Right forelimb (tissue), 1 donor: Measurements from ENCODE around the gene PLA2G1B.
A peak's percentile ranks its signal among the peaks of the same experiment; 100 is the strongest.

ENCODE experiments used
- DNase-seq: peaks from one replicate; pipeline ENCODE4 v3.0.0-alpha.2; 2018

Gene PLA2G1B

GRCh38 chr12:120323772-120324171 lies 3.8 kb downstream of the PLA2G1B start:
- no peak for DNase-seq

- no peak for DNase-seq
Measured at GRCh38 chr12:120321382-120322202, 6.0 kb downstream of the PLA2G1B start.

GRCh38 chr12:120317224-120318105 lies 10.1 kb downstream of the PLA2G1B start:
- DNase-seq = peak; percentile 98

- no peak for DNase-seq
Measured at GRCh38 chr12:120316798-120317223, 10.8 kb downstream of the PLA2G1B start.

- DNase-seq = no peak
Measured at GRCh38 chr12:120314220-120314619, 13.4 kb downstream of the PLA2G1B start.

- DNase-seq = peak; percentile 90
Measured at GRCh38 chr12:120301962-120302815, 25.4 kb downstream of the PLA2G1B start, which contains the start of gene SIRT4. Gene SIRT4, plus strand, starts transcription at chr12:120302321. Its CDS starts 1,241 bp downstream, at chr12:120303562.

GRCh38 chr12:120292661-120293531 lies 34.7 kb downstream of the PLA2G1B start, which contains the start of gene RNU4-1:
Gene RNU4-1, minus strand, starts transcription at chr12:120293237.
- peak; percentile 86 for DNase-seq

GRCh38 chr12:120292411-120292660 lies 35.2 kb downstream of the PLA2G1B start:
- DNase-seq = no peak

- DNase-seq = no peak
Measured at GRCh38 chr12:120290609-120291305, 36.8 kb downstream of the PLA2G1B start.

- DNase-seq = no peak
Measured at GRCh38 chr12:120287491-120287890, 40.1 kb downstream of the PLA2G1B start.

GRCh38 chr12:120286768-120287490 lies 40.6 kb downstream of the PLA2G1B start:
- DNase-seq = no peak

- no peak for DNase-seq
Measured at GRCh38 chr12:120284381-120284780, 43.2 kb downstream of the PLA2G1B start.

- no peak for DNase-seq
Measured at GRCh38 chr12:120283318-120283717, 44.3 kb downstream of the PLA2G1B start.

GRCh38 chr12:120278137-120279069 lies 49.2 kb downstream of the PLA2G1B start:
- no peak for DNase-seq

GRCh38 chr12:120276734-120277133 lies 50.8 kb downstream of the PLA2G1B start:
- DNase-seq = no peak
